Keratinocyte (primary cell): ENCODE measurements around the gene MRPL49. TPM values are rescaled to one million over a fixed set of nuclear protein-coding genes. Genes with fewer than 3 reads are reported as not detected.
"Not testable (repeated sequence)": the region's sequence is repeated elsewhere in the genome, so short reads cannot be mapped to it uniquely, and the experiment has no call there.

Source experiments
- DNase-seq: peaks from one replicate; pipeline ENCODE4 v3.0.0-alpha.2; 2011; ENCODE audit warnings: low read depth, missing footprints, low spot score
- FAIRE-seq: peaks from 2 replicates; lab custom pipeline; 2011; peaks lifted over from hg19 to GRCh38; lab: Jason Lieb, UNC
- H2AFZ ChIP-seq: 2 replicates; pipeline ENCODE4 v1.6.0; 2012; ENCODE audit warnings: low read length, control low read depth, inconsistent platforms; ENCODE audit not compliant: control insufficient read depth
- H3K27ac ChIP-seq: 2 replicates; pipeline ENCODE4 v1.5.1; 2011; ENCODE audit warnings: low read length; ENCODE audit not compliant: control insufficient read depth, insufficient read depth
- H3K27me3 ChIP-seq: 3 replicates; pipeline ENCODE4 v1.6.0; 2011; ENCODE audit warnings: low read length; ENCODE audit not compliant: control insufficient read depth, insufficient read depth; ENCODE audit errors: extremely low read depth
- H3K36me3 ChIP-seq, 2 experiments: 2 replicates in 1 of 2; 3 replicates in 1 of 2; pipeline ENCODE4 v1.5.1; 2011; ENCODE audit warnings: low read length in 2 of 2, mild to moderate bottlenecking in 1 of 2; ENCODE audit not compliant: control insufficient read depth in 2 of 2, insufficient read depth in 2 of 2; ENCODE audit errors: extremely low read depth in 1 of 2
- H3K4me1 ChIP-seq: 3 replicates; pipeline ENCODE4 v1.5.1; 2011; ENCODE audit warnings: low read length; ENCODE audit not compliant: control insufficient read depth, insufficient read depth; ENCODE audit errors: extremely low read depth
- H3K4me2 ChIP-seq: 3 replicates; pipeline ENCODE4 v1.6.0; 2011; ENCODE audit warnings: low read depth, low read length; ENCODE audit not compliant: control insufficient read depth, insufficient read depth; ENCODE audit errors: extremely low read depth
- H3K4me3 ChIP-seq, 3 experiments: fragments of 200-600 bp in 1 of 3; sonication (generic) in 1 of 3; 2 replicates in 2 of 3; 3 replicates in 1 of 3; pipeline ENCODE4 v1.5.1; 2011 to 2016; ENCODE audit warnings: low read length in 3 of 3, mild to moderate bottlenecking in 3 of 3, control low read depth in 2 of 3, inconsistent platforms in 1 of 3, low read depth in 1 of 3, mixed read lengths in 1 of 3, mixed run types in 1 of 3, moderate library complexity in 1 of 3; ENCODE audit not compliant: control insufficient read depth in 2 of 3, insufficient read depth in 2 of 3; ENCODE audit errors: extremely low read depth in 1 of 3
- H3K79me2 ChIP-seq: 2 replicates; pipeline ENCODE4 v1.6.0; 2012; ENCODE audit warnings: low read length; ENCODE audit not compliant: control insufficient read depth, insufficient read depth
- H3K9ac ChIP-seq: 3 replicates; pipeline ENCODE4 v1.6.0; 2011; ENCODE audit warnings: low read length; ENCODE audit not compliant: control insufficient read depth, insufficient read depth; ENCODE audit errors: extremely low read depth
- H3K9me1 ChIP-seq: 3 replicates; pipeline ENCODE4 v1.6.0; 2011; ENCODE audit warnings: low read length; ENCODE audit not compliant: control insufficient read depth, insufficient read depth; ENCODE audit errors: extremely low read depth
- H3K9me3 ChIP-seq: 2 replicates; pipeline ENCODE4 v1.5.1; 2012; ENCODE audit warnings: low read depth, low read length; ENCODE audit not compliant: control insufficient read depth
- H4K20me1 ChIP-seq: 3 replicates; pipeline ENCODE4 v1.6.0; 2011; ENCODE audit warnings: low read length; ENCODE audit not compliant: control insufficient read depth, insufficient read depth; ENCODE audit errors: extremely low read depth
- EZH2 ChIP-seq: IDR thresholded peaks from one replicate; pipeline ENCODE4 v1.6.1; 2012; ENCODE audit warnings: inconsistent platforms, mild to moderate bottlenecking, low read length, moderate library complexity
- dilution Hi-C: fragments of 300-500 bp; cut with MboI; formaldehyde crosslinking; loops from one replicate; pipeline ENCODE4 v1.7.0; 2020; ENCODE audit warnings: low sequenced_read_pairs; ENCODE audit not compliant: extremely low pct_ligation_motif_present
- polyA plus RNA-seq, 5 experiments: library from polyadenylated mRNA; depleted of rRNA in 3 of 5; stranded (reverse) in 3 of 5; stranded (forward) in 1 of 5; unstranded in 1 of 5; fragments of >200 nt; gene quantifications; 1 replicate in 1 of 5; 2 replicates in 3 of 5; 3 replicates in 1 of 5; pipeline versions ENCODE4 v1.2.1 to v1.2.3, GENCODE V29; 2011 to 2012; ENCODE audit warnings: missing spikeins in 2 of 5, low read depth in 1 of 5, low replicate concordance in 1 of 5
- TF ChIP-seq, protein P1 (sequence below), 3 experiments: IDR thresholded peaks in 1 of 3; conservative IDR thresholded peaks in 1 of 3; optimal IDR thresholded peaks in 1 of 3; 2 replicates in 2 of 3; 3 replicates in 1 of 3; pipeline versions ENCODE3 to v1.5.1; 2011; ENCODE audit warnings: low read length in 3 of 3, mild to moderate bottlenecking in 3 of 3, moderate library complexity in 2 of 3, control low read depth in 1 of 3, inconsistent platforms in 1 of 3; ENCODE audit not compliant: insufficient read depth in 2 of 3; ENCODE audit errors: extremely low read depth in 1 of 3

MRPL49 gene
- polyA plus RNA-seq, 1 donor (not counting 4 experiments of a cell fraction or from before 2014, with no cell fraction given), result 49.6 TPM

DNA sequence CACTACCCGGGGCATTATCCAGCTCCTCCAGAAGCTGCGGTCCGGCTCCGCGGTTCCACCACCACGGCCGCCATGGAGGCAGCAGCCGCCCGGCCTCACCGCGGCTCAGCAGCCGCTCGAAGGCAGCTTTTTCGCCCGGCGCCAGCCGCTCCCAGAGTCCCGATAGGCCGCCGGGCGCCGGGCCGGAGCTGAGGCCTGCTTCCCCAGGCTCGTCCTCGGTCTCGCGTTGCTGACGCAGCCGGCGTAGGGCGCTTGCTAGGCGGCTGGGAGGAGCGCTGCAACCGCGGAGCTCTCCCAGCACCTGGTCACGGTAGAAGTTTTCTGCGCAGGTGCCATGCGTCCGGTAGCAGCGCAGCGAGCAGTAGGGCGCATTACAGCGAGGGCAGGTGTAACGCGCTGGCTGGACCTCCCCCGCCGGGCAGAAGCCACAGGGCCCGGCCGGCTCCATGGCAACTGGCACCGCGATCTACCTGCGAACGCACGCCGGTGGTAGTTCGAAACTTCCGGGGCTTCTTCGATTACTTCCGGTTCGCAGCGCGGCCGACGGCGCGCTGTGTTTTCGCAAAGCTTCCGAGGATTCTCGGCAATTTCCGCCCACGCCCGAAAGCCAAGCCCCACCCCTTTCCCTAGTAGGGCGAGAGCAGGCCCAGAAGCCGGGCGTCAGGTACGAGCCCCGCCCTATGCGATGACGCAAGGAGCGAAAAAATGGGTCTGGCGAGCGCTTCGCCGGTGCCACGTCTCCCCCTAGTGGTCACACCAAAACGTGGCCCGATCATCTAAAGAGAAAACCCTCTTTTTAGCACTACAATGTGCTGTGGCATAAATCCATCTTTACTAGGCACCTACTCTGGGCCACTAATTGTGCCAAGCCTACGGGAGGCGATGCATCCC, 4.7 kb upstream of the MRPL49 start, which contains the start of gene ZNHIT2:
Gene ZNHIT2 (minus strand): TSS at position 496 of the 891 bp plus-strand sequence. CDS start 48 bp downstream, at position 448.
- TF ChIP-seq, protein P1, sequence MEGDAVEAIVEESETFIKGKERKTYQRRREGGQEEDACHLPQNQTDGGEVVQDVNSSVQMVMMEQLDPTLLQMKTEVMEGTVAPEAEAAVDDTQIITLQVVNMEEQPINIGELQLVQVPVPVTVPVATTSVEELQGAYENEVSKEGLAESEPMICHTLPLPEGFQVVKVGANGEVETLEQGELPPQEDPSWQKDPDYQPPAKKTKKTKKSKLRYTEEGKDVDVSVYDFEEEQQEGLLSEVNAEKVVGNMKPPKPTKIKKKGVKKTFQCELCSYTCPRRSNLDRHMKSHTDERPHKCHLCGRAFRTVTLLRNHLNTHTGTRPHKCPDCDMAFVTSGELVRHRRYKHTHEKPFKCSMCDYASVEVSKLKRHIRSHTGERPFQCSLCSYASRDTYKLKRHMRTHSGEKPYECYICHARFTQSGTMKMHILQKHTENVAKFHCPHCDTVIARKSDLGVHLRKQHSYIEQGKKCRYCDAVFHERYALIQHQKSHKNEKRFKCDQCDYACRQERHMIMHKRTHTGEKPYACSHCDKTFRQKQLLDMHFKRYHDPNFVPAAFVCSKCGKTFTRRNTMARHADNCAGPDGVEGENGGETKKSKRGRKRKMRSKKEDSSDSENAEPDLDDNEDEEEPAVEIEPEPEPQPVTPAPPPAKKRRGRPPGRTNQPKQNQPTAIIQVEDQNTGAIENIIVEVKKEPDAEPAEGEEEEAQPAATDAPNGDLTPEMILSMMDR (optimal IDR thresholded peaks at IDR 0.05 in 1 of 3, IDR thresholded peaks at IDR 0.05 in 1 of 3, conservative IDR thresholded peaks at IDR 0.05 in 1 of 3; ENCODE audit: extremely low read depth in 1 of 3, insufficient read depth in 2 of 3, low read length in 3 of 3), result peak; percentile 90 to 94 (median 93)
- no peak for TF ChIP-seq EZH2
- H3K9me3 ChIP-seq, result no peaks in the 10 kb centered on the region
- peak within 1 kb of the TSS; percentile 89 for H3K9ac ChIP-seq
- H3K4me2 ChIP-seq, result peak within 1 kb of the TSS; percentile 78
- H2AFZ ChIP-seq, result no peak within 1 kb of the TSS
- H3K36me3 ChIP-seq, result peaks cover 17 to 33% of the 10 kb centered on the region in 2 experiments
- no peaks in the 10 kb centered on the region for H4K20me1 ChIP-seq
- peaks cover 35% of the 10 kb centered on the region for H3K4me1 ChIP-seq
- H3K79me2 ChIP-seq, result peaks cover 44% of the 10 kb centered on the region
- H3K27ac ChIP-seq, result peak within 1 kb of the TSS; percentile 82
- dilution Hi-C loops, result no loop called here
- peak; percentile 44 for FAIRE-seq
- H3K9me1 ChIP-seq, result peaks cover 2% of the 10 kb centered on the region
- no peaks in the 10 kb centered on the region for H3K27me3 ChIP-seq
- peak; percentile 91 for DNase-seq
- H3K4me3 ChIP-seq, result peak within 1 kb of the TSS; percentile 63 to 82 (median 76)

DNA sequence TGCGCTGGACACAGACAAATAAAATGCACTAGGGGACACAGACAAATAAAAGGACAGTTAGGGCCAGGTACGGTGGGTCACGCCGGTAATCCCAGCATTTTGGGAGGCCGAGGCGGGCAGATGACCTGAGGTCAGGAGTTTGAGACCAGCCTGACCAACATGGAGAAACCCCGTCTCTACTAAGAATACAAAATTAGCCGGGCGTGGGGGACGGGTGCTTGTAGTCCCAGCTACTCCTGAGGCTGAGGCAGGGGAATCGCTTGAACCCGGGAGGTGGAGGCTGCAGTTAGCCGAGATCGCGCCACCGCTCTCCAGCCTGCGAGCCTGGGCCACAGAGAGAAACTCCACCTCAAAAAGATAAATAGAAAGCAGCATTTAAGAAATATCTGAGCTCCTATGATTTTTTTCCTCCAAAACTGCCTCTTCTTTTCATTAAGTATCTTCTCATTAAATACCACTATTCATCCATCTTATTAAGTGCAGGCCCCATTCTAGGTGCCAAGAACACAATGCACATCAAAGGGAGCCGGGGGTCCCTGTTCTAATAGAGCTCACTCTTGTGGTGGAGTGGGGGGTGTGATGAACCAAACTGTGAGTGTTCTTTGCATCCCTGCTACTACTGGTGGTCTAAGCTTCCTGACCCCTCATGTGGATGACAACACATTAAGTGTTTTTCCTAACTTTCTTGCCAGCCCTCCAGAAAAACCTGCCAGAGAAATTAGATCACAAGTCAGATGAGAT, 3.9 kb upstream of the MRPL49 start:
- peaks cover 17 to 33% of the 10 kb centered on the region in 2 experiments for H3K36me3 ChIP-seq
- no peak overlapping the region for H3K9ac ChIP-seq
- no peak overlapping the region for H3K4me2 ChIP-seq
- no peak overlapping the region for H2AFZ ChIP-seq
- no peaks in the 10 kb centered on the region for H3K9me3 ChIP-seq
- no peak for DNase-seq
- TF ChIP-seq EZH2, result no peak
- TF ChIP-seq, protein P1 (optimal IDR thresholded peaks at IDR 0.05 in 1 of 3, IDR thresholded peaks at IDR 0.05 in 1 of 3, conservative IDR thresholded peaks at IDR 0.05 in 1 of 3; ENCODE audit: extremely low read depth in 1 of 3, insufficient read depth in 2 of 3, low read length in 3 of 3), result no peak
- dilution Hi-C loops, result no loop called here
- no peaks in the 10 kb centered on the region for H3K27me3 ChIP-seq
- peaks cover 32% of the 10 kb centered on the region for H3K4me1 ChIP-seq
- no peak overlapping the region for H3K27ac ChIP-seq
- H3K9me1 ChIP-seq, result peaks cover 2% of the 10 kb centered on the region
- H4K20me1 ChIP-seq, result no peaks in the 10 kb centered on the region
- H3K79me2 ChIP-seq, result peaks cover 49% of the 10 kb centered on the region
- no peak overlapping the region for H3K4me3 ChIP-seq
- FAIRE-seq, result no peak

DNA sequence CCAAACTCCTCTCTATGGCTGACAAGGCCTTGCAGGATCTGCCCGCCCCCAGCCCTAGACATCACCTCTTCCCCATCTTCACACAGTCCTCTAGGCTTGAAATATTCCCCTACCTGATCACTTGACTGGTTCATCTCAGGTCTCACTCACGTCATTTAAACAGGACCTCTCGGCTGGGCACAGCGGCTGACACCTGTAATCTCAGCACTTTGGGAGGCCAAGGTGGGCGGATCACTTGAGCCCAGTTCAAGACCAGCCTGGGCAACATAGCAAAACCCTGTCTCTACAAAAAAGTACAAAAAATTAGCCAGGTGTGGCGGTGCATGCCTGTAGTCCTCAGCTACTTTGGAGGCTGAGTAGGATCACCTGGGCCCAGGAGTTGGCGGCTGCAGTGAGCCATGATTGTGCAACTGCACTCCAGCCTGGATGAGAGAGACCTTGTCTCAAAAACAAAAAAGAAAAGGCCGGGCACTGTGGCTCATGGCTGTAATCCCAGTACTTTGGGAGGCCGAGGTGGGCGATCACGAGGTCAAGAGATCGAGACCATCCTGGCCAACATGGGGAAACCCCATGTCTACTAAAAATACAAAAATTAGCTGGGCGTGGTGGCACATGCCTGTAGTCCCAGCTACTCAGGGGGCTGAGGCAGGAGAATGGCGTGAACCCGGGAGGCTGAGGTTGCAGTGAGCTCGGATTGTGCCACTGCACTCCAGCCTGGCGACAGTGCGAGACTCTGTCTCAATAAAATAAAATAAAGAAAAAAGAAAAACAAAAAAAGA, 3.0 kb upstream of the MRPL49 start:
- H4K20me1 ChIP-seq, H3K27me3 ChIP-seq, H3K9me3 ChIP-seq, H3K9ac ChIP-seq, FAIRE-seq, H3K4me2 ChIP-seq, DNase-seq, H2AFZ ChIP-seq, H3K9me1 ChIP-seq, dilution Hi-C loops, H3K27ac ChIP-seq, H3K4me3 ChIP-seq: not testable (repeated sequence)
- Histone ChIP-seq H3K4me1 (peaks cover 28% of the 10 kb centered on the region), H3K79me2 (peaks cover 54% of the 10 kb centered on the region), H3K36me3 (peaks cover 17 to 33% of the 10 kb centered on the region in 2 experiments)
